SK-N-SH treated with all-trans-retinoic acid at 6 μM for 48 hours (cell line): ENCODE data around the gene FAM240B.

Experiments used
- ATAC-seq: fragments of 200-7000 bp; cut with Tn5 transposase; 3 replicates; pipeline ENCODE4 v1.9.1; 2020; ENCODE audit warnings: mild to moderate bottlenecking, moderate library complexity
- ARNTL ChIP-seq: fragments of 450-650 bp; formaldehyde crosslinking; IDR thresholded peaks from 2 replicates; pipeline ENCODE4 v1.5.0; 2020; ENCODE audit warnings: low read depth, mild to moderate bottlenecking, moderate library complexity, borderline replicate concordance
- BACH2 ChIP-seq: fragments of 250-450 bp; sonication (Bioruptor Pico); IDR thresholded peaks from 2 replicates; pipeline ENCODE4 v1.9.0; 2021; ENCODE audit warnings: mild to moderate bottlenecking, borderline replicate concordance
- CREB5 ChIP-seq: fragments of 250-450 bp; sonication (Bioruptor Pico); IDR thresholded peaks from 2 replicates; pipeline ENCODE4 v1.5.1; 2020; ENCODE audit warnings: low read depth, mild to moderate bottlenecking, moderate library complexity
- CSDC2 ChIP-seq: fragments of 250-450 bp; sonication (Bioruptor Pico); IDR thresholded peaks from 2 replicates; pipeline ENCODE4 v1.5.0; 2020; ENCODE audit warnings: mild to moderate bottlenecking, moderate library complexity
- CSRNP3 ChIP-seq: fragments of 250-450 bp; sonication (Bioruptor Pico); IDR thresholded peaks from 2 replicates; pipeline ENCODE4 v1.5.1; 2021; ENCODE audit warnings: mild to moderate bottlenecking, moderate library complexity
- ESRRG ChIP-seq: fragments of 250-450 bp; sonication (Bioruptor Pico); IDR thresholded peaks from 2 replicates; pipeline ENCODE4 v1.6.1; 2021; ENCODE audit warnings: mild to moderate bottlenecking
- GLIS3 ChIP-seq: fragments of 250-450 bp; sonication (Bioruptor Pico); IDR thresholded peaks from 2 replicates; pipeline ENCODE4 v1.5.0; 2020; ENCODE audit warnings: mild to moderate bottlenecking, moderate library complexity
- ISL1 ChIP-seq: fragments of 250-450 bp; sonication (Bioruptor Pico); IDR thresholded peaks from 2 replicates; pipeline ENCODE4 v2.1.2; 2022; ENCODE audit warnings: mild to moderate bottlenecking, moderate library complexity
- OSR1 ChIP-seq: fragments of 250-450 bp; sonication (Bioruptor Pico); IDR thresholded peaks from 2 replicates; pipeline ENCODE4 v1.8.0; 2022; ENCODE audit warnings: moderate library complexity, mild to moderate bottlenecking, inconsistent platforms
- PATZ1 ChIP-seq: fragments of 250-450 bp; sonication (Bioruptor Pico); IDR thresholded peaks from 2 replicates; pipeline ENCODE4 v1.8.0; 2020; ENCODE audit warnings: mild to moderate bottlenecking, moderate library complexity, borderline replicate concordance
- POU6F1 ChIP-seq: fragments of 250-450 bp; sonication (Bioruptor Pico); IDR thresholded peaks from 2 replicates; pipeline ENCODE4 v1.8.0; 2021; ENCODE audit warnings: low read depth, mild to moderate bottlenecking, moderate library complexity, borderline replicate concordance
- RARB ChIP-seq: fragments of 250-450 bp; sonication (Bioruptor Pico); IDR thresholded peaks from 2 replicates; pipeline ENCODE4 v1.8.0; 2021; ENCODE audit warnings: mild to moderate bottlenecking, moderate library complexity
- SNAI2 ChIP-seq: fragments of 250-450 bp; sonication (Bioruptor Pico); IDR thresholded peaks from 2 replicates; pipeline ENCODE4 v1.5.0; 2020; ENCODE audit warnings: mild to moderate bottlenecking, moderate library complexity
- TCF4 ChIP-seq: fragments of 250-450 bp; sonication (Bioruptor Pico); IDR thresholded peaks from 2 replicates; pipeline ENCODE4 v1.8.0; 2021; ENCODE audit warnings: mild to moderate bottlenecking, moderate library complexity, borderline replicate concordance
- TSHZ2 ChIP-seq: fragments of 250-450 bp; sonication (Bioruptor Pico); IDR thresholded peaks from 2 replicates; pipeline ENCODE4 v1.5.0; 2020; ENCODE audit warnings: mild to moderate bottlenecking, moderate library complexity
- ZC3H10 ChIP-seq: fragments of 250-450 bp; sonication (Bioruptor Pico); IDR thresholded peaks from 2 replicates; pipeline ENCODE4 v1.5.1; 2021; ENCODE audit warnings: mild to moderate bottlenecking, moderate library complexity
- ZFP3 ChIP-seq: fragments of 250-450 bp; sonication (Bioruptor Pico); IDR thresholded peaks from 2 replicates; pipeline ENCODE4 v1.5.0; 2020; ENCODE audit warnings: mild to moderate bottlenecking, moderate library complexity
- ZFP30 ChIP-seq: fragments of 450-650 bp; formaldehyde crosslinking; IDR thresholded peaks from 2 replicates; pipeline ENCODE4 v1.5.0; 2022; ENCODE audit warnings: mild to moderate bottlenecking, moderate library complexity
- ZNF565 ChIP-seq: fragments of 450-650 bp; formaldehyde crosslinking; conservative IDR thresholded peaks from 2 replicates; pipeline ENCODE4 v1.5.0; 2020; ENCODE audit warnings: low read depth, mild to moderate bottlenecking, moderate library complexity
- ZNF70 ChIP-seq: fragments of 450-650 bp; formaldehyde crosslinking; IDR thresholded peaks from 2 replicates; pipeline ENCODE4 v1.5.0; 2020; ENCODE audit warnings: mild to moderate bottlenecking, moderate library complexity
- ZNF8 ChIP-seq: fragments of 450-650 bp; formaldehyde crosslinking; IDR thresholded peaks from 2 replicates; pipeline ENCODE4 v1.5.0; 2020; ENCODE audit warnings: mild to moderate bottlenecking, moderate library complexity

FAM240B gene

GRCh38 chr9:38707885-38708637, 11.9 kb downstream of the FAM240B start:
- no peak for ATAC-seq

GRCh38 chr9:38706493-38706892, 13.4 kb downstream of the FAM240B start:
- no peak for TF ChIP-seq TCF4 (CRISPR knock-in tag)
- TF ChIP-seq ZFP30 (CRISPR knock-in tag): no peak
- TF ChIP-seq GLIS3 (CRISPR knock-in tag): no peak
- TF ChIP-seq CSRNP3 (CRISPR knock-in tag): no peak
- no peak for TF ChIP-seq OSR1
- TF ChIP-seq ZNF8: no peak
- no peak for TF ChIP-seq POU6F1 (CRISPR knock-in tag)
- no peak for TF ChIP-seq ARNTL (CRISPR knock-in tag)
- TF ChIP-seq ZFP3: no peak
- TF ChIP-seq ESRRG (CRISPR knock-in tag): no peak
- no peak for TF ChIP-seq TSHZ2
- ATAC-seq: no peak

More at GRCh38 chr9:38707885-38708637, 11.9 kb downstream of the FAM240B start:
- no peak for TF ChIP-seq ZC3H10 (CRISPR knock-in tag)
- TF ChIP-seq GLIS3 (CRISPR knock-in tag): no peak
- TF ChIP-seq ZNF565 (CRISPR knock-in tag): no peak
- TF ChIP-seq ZFP30 (CRISPR knock-in tag): no peak
- no peak for TF ChIP-seq CSDC2
- no peak for TF ChIP-seq CREB5 (CRISPR knock-in tag)
- TF ChIP-seq TCF4 (CRISPR knock-in tag): no peak
- TF ChIP-seq ESRRG (CRISPR knock-in tag): no peak
- TF ChIP-seq ISL1 (CRISPR knock-in tag): no peak
- no peak for TF ChIP-seq PATZ1 (CRISPR knock-in tag)
- TF ChIP-seq ZNF8: no peak
- no peak for TF ChIP-seq ZNF70
- TF ChIP-seq ARNTL (CRISPR knock-in tag): no peak
- TF ChIP-seq SNAI2 (CRISPR knock-in tag): no peak
- TF ChIP-seq BACH2 (CRISPR knock-in tag): no peak
- no peak for TF ChIP-seq OSR1
- no peak for TF ChIP-seq ZFP3
- no peak for TF ChIP-seq TSHZ2
- TF ChIP-seq RARB (CRISPR knock-in tag): no peak
- TF ChIP-seq, all 23 proteins: peak for 0
